ENCODE data around the gene RIMOC1.

RIMOC1 gene

DNA sequence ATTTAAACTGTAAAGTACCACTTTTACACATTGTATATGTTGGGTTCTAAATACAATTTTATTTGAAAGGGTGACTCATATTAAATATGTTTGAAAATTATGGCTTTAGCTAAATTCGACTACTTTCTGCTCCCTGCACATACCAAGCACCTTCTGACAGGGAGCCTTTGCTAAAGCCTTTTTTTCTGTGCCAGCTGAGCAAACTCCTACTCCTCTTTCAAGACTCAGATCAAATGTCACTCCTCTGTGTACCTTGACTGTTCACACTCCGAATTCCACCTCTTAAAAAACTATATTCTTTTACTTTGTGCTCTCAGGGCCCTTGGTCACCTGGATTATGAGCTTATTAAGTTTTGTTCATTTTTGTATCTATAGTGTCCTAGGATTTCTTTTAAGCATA lies 27.5 kb upstream of the RIMOC1 start:
- in situ Hi-C loops (cut with MboI; ENCODE audit: low pct_unique_long_range_greater_than_20kb, low sequenced_read_pairs, unreplicated experiment), result no loop called here
- TF ChIP-seq, protein P1, sequence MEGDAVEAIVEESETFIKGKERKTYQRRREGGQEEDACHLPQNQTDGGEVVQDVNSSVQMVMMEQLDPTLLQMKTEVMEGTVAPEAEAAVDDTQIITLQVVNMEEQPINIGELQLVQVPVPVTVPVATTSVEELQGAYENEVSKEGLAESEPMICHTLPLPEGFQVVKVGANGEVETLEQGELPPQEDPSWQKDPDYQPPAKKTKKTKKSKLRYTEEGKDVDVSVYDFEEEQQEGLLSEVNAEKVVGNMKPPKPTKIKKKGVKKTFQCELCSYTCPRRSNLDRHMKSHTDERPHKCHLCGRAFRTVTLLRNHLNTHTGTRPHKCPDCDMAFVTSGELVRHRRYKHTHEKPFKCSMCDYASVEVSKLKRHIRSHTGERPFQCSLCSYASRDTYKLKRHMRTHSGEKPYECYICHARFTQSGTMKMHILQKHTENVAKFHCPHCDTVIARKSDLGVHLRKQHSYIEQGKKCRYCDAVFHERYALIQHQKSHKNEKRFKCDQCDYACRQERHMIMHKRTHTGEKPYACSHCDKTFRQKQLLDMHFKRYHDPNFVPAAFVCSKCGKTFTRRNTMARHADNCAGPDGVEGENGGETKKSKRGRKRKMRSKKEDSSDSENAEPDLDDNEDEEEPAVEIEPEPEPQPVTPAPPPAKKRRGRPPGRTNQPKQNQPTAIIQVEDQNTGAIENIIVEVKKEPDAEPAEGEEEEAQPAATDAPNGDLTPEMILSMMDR (IDR thresholded peaks at IDR 0.05; ENCODE audit: extremely low read depth, insufficient read depth, missing control alignments), result no peak
- no peak for DNase-seq (ENCODE audit: low spot score)

- no peak for DNase-seq (ENCODE audit: low spot score)
- in situ Hi-C loops (cut with MboI; ENCODE audit: low pct_unique_long_range_greater_than_20kb, low sequenced_read_pairs, unreplicated experiment), result no loop called here
- TF ChIP-seq, protein P1 (IDR thresholded peaks at IDR 0.05; ENCODE audit: extremely low read depth, insufficient read depth, missing control alignments), result no peak
Observed at GRCh38 chr5:41877408-41877807, 26.7 kb upstream of the RIMOC1 start.

DNA sequence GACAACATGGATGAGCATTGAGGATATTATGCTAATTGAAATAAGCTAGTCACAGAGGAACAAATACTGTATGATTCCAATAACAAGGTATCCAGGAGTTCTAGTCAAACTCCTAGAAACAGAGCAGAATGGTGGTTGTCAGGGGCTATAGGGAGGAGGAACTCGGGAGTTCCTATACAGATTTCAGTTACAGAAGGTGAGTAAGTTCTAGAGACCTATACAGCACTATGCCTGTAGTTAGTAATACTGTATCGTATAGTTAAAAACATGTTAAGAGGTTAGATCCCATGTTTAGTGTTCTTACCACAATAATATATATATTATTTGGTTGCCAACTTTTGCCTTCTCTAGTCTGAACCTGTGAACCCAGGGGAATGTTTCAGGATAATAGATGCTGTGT lies 26.0 kb upstream of the RIMOC1 start:
- in situ Hi-C loops (cut with MboI; ENCODE audit: low pct_unique_long_range_greater_than_20kb, low sequenced_read_pairs, unreplicated experiment), result no loop called here
- TF ChIP-seq, protein P1 (IDR thresholded peaks at IDR 0.05; ENCODE audit: extremely low read depth, insufficient read depth, missing control alignments), result no peak
- DNase-seq (ENCODE audit: low spot score), result no peak

- in situ Hi-C loops (cut with MboI; ENCODE audit: low pct_unique_long_range_greater_than_20kb, low sequenced_read_pairs, unreplicated experiment), result no loop called here
- no peak for DNase-seq (ENCODE audit: low spot score)
- TF ChIP-seq, protein P1 (IDR thresholded peaks at IDR 0.05; ENCODE audit: extremely low read depth, insufficient read depth, missing control alignments), result no peak
Observed at GRCh38 chr5:41878643-41879478, 25.3 kb upstream of the RIMOC1 start.

- TF ChIP-seq, protein P1 (IDR thresholded peaks at IDR 0.05; ENCODE audit: extremely low read depth, insufficient read depth, missing control alignments), result no peak
- in situ Hi-C loops (cut with MboI; ENCODE audit: low pct_unique_long_range_greater_than_20kb, low sequenced_read_pairs, unreplicated experiment), result no loop called here
- no peak for DNase-seq (ENCODE audit: low spot score)
Observed at GRCh38 chr5:41882765-41883164, 21.4 kb upstream of the RIMOC1 start.

DNA sequence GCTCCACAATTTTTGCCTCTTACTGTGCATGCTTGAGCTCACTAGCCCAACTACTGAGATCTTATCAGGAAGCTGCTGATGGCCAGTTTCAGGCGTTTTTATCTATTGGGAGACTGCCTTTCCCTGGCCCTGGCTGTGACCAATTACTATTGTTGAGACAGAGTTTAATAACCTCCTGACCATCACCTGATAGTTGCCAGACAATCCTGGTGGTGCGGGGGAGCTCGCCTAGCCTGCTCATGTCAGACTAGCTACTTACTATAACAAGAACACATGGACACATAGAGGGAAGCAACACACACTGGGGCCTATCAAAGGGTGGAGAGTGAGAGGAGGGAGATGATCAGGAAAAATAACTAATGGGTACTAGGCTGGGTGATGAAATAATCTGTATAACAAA lies 20.9 kb upstream of the RIMOC1 start:
- TF ChIP-seq, protein P1 (IDR thresholded peaks at IDR 0.05; ENCODE audit: extremely low read depth, insufficient read depth, missing control alignments), result no peak
- no peak for DNase-seq (ENCODE audit: low spot score)
- in situ Hi-C loops (cut with MboI; ENCODE audit: low pct_unique_long_range_greater_than_20kb, low sequenced_read_pairs, unreplicated experiment), result no loop called here

Measured in GM13977 (cell line).